AG09319 (cell line): ENCODE data around the gene GPHN.
"Not testable (repeated sequence)": the region's sequence is repeated elsewhere in the genome, so short reads cannot be mapped to it uniquely, and the experiment has no call there.

Experiments
- DNase-seq: peaks from one replicate; pipeline ENCODE4 v3.0.0-alpha.2; 2010; ENCODE audit warnings: low read depth; ENCODE audit errors: extremely low read depth
- TF ChIP-seq, protein P1 (sequence below): IDR thresholded peaks from 2 replicates; pipeline ENCODE4 v1.5.1; 2011; ENCODE audit warnings: low read depth, mild to moderate bottlenecking, inconsistent platforms, low read length, moderate library complexity

The GPHN gene

DNA sequence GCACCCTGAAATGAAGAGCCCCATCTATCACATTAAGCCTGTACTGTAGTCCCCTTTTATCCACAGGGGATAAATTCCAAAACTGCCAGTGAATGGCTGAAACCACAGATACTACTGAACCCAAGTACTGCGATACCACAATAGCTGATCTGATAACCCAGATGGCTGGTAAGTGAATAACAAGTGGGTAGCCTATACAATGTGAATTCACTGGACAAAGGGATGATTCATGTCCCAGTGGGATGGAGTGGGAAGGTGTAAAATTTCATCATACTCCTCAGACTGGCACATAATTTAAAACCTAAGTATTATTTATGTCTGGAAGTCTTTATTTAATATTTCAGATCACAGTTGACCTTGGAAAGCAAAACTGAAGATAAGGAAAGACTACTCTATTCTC, 201.3 kb downstream of the GPHN start:
- TF ChIP-seq, protein P1, sequence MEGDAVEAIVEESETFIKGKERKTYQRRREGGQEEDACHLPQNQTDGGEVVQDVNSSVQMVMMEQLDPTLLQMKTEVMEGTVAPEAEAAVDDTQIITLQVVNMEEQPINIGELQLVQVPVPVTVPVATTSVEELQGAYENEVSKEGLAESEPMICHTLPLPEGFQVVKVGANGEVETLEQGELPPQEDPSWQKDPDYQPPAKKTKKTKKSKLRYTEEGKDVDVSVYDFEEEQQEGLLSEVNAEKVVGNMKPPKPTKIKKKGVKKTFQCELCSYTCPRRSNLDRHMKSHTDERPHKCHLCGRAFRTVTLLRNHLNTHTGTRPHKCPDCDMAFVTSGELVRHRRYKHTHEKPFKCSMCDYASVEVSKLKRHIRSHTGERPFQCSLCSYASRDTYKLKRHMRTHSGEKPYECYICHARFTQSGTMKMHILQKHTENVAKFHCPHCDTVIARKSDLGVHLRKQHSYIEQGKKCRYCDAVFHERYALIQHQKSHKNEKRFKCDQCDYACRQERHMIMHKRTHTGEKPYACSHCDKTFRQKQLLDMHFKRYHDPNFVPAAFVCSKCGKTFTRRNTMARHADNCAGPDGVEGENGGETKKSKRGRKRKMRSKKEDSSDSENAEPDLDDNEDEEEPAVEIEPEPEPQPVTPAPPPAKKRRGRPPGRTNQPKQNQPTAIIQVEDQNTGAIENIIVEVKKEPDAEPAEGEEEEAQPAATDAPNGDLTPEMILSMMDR: no peak
- DNase-seq: peak; percentile 2

DNA sequence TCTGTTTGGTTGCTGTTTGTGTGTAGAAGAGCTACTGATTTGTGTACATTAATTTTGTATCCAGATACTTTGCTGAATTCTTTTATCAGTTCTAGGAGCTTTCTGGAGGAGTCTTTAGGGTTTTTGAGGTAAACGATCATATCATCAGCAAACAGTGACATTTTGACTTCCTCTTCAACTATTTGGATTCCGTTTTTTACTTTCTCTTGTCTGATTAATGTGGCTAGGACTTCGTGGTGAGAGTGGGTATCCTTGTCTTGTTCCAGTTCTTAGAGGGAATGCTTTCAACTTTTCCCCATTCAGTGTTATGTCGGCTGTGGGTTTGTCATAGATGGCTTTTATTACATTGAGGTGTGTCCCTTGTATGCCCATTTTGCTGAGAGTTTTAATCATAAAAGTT, 206.3 kb downstream of the GPHN start:
- DNase-seq: not testable (repeated sequence)

DNA sequence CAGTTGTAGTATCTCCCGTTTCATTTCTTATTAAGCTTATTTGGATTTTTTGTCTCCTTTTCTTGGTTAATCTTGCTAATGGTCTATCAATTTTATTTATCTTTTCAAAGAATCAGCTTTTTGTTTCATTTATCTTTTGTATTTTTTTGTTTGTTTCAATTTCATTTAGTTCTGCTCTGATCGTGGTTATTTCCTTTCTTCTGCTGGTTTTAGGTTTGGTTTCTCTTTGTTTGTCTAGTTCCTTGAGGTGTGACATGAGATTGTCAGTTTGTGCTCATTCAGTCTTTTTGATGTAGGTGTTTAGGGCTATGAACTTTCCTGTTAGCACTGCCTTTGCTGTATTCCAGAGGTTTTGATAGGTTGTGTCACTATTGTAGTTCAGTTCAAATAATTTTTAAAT, 207.4 kb downstream of the GPHN start:
- DNase-seq: not testable (repeated sequence)

DNA sequence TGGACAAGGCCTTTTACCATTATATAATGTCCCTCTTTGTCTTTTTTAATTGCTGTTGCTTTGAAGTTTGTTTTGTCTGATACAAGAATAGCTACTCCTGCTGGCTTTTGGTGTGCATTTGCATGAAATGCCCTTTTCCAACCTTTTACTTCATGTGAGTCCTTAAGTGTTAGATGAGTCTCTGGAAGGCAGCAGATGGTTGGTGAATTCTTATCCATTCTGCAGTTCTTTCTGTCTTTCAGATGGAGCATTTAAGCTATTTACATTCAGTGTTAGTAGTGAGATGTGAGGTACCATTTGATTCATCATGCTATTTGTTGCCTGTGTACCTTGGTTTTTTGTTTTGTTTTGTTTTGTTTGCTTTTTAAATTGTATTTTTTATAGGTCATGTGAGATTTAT, 208.3 kb downstream of the GPHN start:
- DNase-seq: no peak
- TF ChIP-seq, protein P1: no peak

DNA sequence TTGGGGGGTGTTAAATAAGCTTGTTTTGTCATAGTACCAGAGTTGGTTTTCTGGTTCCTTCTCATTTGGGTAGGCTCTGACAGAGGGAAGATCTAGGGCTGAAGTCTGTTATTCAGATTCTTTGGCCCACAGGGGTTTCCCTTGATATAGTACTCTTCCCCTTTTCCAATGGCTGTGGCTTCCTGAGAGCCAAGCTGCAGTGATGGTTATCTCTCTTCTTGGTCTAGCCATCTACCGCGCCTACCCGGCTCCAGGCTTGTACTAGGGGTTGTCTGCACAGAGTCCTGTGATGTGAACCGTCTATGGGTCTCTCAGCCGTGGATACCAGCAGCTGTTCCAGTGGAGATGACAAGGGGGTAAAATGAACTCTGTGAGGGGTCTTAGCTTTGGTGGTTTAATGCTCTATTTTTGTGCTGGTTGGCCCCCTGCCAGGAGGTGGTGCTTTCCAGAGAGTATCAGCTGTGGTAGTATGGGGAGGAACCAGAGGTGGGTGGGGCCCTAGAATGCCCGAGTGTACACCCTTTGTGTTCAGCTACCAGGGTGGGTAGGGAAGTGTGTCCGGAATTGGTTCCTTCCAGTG, 209.7 kb downstream of the GPHN start:
- no peak for DNase-seq
- TF ChIP-seq, protein P1: no peak

DNA sequence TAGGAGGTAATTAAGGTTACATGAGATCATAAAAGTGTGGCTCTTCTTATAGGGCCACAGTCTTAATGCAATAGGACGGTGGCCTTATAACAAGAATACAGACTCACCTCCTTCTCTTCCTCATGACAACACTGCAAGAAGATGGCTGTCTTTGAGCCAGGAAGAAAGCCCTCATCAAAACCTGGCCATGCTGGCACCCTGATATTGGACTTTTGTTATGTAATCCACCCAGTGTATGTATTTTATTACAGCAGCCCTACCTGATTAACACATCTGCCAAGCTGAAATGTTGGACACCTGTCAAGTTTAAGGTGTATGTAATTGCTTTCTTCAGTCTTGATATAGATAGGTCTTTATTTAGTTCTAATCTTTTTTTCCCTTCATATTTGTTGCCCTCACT, 217.0 kb downstream of the GPHN start:
- no peak for DNase-seq
- TF ChIP-seq, protein P1: no peak

DNA sequence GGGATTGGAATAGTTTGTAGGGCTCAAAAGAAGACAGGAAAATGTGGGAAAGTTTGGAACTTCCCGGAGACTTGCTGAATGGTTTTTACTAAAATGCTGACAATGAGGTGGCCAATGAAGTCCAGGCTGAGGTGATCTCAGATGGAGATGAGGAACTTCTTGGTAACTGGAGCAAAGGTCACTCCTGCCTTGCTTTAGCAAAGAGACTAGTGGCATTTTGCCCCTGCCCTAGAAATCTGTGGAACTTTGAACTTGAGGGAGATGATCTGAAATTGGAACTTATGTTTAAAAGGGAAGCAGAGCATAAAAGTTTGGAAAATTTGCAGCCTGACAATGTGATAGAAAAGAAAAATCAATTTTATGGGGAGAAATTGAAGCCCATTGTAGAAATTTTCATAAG, 223.4 kb downstream of the GPHN start:
- DNase-seq: not testable (repeated sequence)

DNA sequence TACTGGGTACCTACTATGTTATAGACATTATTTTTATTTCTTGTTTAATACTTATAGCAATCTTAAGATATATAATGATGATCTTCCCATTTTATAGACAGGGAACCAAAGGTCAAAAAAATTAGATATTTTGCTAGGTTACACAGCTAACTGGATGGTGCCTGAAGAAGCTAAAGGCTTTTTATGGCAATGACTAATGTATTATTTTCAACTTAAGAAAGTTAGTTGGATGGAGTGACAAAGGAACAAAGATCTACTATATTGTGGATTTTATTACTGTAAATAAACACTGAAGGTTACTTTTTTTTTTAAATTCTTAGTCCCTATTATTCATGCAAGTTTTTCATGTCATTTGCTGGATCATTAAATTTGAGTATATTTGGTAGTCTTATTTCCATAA, 227.9 kb downstream of the GPHN start:
- TF ChIP-seq, protein P1: no peak
- DNase-seq: no peak

DNA sequence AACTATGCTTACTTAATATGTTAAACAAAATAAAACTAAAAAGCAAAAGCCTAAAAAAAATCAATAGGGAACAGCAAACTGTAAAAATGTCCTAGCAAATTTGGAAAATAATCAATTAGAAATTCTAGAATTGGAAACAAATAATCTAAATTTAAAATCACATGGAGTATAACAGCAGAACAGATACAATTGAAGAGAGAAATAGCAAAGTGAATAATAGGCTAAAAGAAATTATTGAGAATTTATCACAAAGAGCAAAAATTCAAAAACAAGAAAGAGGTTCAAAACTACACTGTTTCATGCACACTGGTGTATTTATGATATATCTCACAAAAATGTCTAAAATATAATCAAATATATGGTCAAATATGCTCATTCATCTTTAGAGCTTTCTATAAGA, 231.9 kb downstream of the GPHN start:
- TF ChIP-seq, protein P1: no peak
- DNase-seq: no peak
